Psoas muscle (tissue), 8 donors: ENCODE results near the gene HSFX2. TPM values are rescaled to one million over a fixed set of nuclear protein-coding genes. Genes with fewer than 3 reads are reported as not detected.
"Not testable (repeated sequence)": the region's sequence is repeated elsewhere in the genome, so short reads cannot be mapped to it uniquely, and the experiment has no call there.

Experiments used
- ATAC-seq, 4 donors: fragments of 200-7000 bp; cut with Tn5 transposase; one replicate each; pipeline ENCODE4 v1.9.1; 2020; ENCODE audit warnings: moderate library complexity in 3 of 4, mild to moderate bottlenecking in 2 of 4
- DNase-seq, 2 donors: peaks; one replicate each; pipeline ENCODE4 v3.0.0-alpha.2; 2020
- H3K27ac ChIP-seq: fragments of 200-600 bp; one replicate; pipeline ENCODE4 v1.8.0; 2022
- H3K27me3 ChIP-seq, 3 donors: fragments of 200-600 bp in 1 of 3; one replicate each; pipeline versions ENCODE4 v1.6.1 to v1.8.0; 2013 to 2022; ENCODE audit warnings: low read length in 2 of 3, mild to moderate bottlenecking in 2 of 3, moderate library complexity in 1 of 3; ENCODE audit not compliant: insufficient read depth in 3 of 3
- H3K36me3 ChIP-seq, 2 donors: fragments of 200-600 bp in 1 of 2; one replicate each; pipeline versions ENCODE4 v1.6.1 to v1.8.0; 2013 to 2022; ENCODE audit warnings: low read depth in 1 of 2, mild to moderate bottlenecking in 1 of 2, moderate library complexity in 1 of 2; ENCODE audit not compliant: insufficient read depth in 1 of 2
- H3K4me1 ChIP-seq: fragments of 200-600 bp; one replicate; pipeline ENCODE4 v1.8.0; 2022
- H3K4me3 ChIP-seq: fragments of 200-600 bp; one replicate; pipeline ENCODE4 v1.8.0; 2022; ENCODE audit warnings: mild to moderate bottlenecking
- H3K9me3 ChIP-seq: fragments of 200-600 bp; one replicate; pipeline ENCODE4 v1.8.0; 2022
- WGBS, 3 donors: extraction: QIAGEN DNeasy Blood & Tissue Kit; methylation state at CpG; one replicate each; pipeline versions ENCODE4 v1.1.6 to v1.1.7; 2013; 5-methylcytosine and 5-hydroxymethylcytosine counted together
- intact Hi-C, 2 donors: fragments of 100-400 bp; cut with DNase I; formaldehyde crosslinking; loops; one replicate each; pipeline versions ENCODE4 v1.11.0 to v1.14.2; 2022
- polyA plus RNA-seq, 3 donors: library from polyadenylated mRNA; stranded (reverse); fragments of 200-250 nt; gene quantifications; one replicate each; pipeline ENCODE4 v1.2.3, GENCODE V29; 2013
- total RNA-seq, 4 donors: library from RNA; stranded (reverse); fragmentation: NEBNext Ultra II Directional in 2 of 4; extraction: Animal tissue kit (Norgen Biotek cat#: 25700) in 2 of 4; gene quantifications; one replicate each; pipeline versions ENCODE4 v1.2.1 to v1.2.4, GENCODE V29; 2021 to 2023
- donor health status: healthy with polysubstance abuse.
- donor health status: DM: no; HTN: no; CAD: no; lungs with moderate emphysema.
- donor health status: Bipolar disorder and iron deficiency.
- donor health status: healthy.
- donor health status: DM: yes; HTN: yes; CAD: no.
- donor health status: DM: no; HTN: no; CAD: no.
- donor health status: DM: no; HTN: no; CAD: no.
- donor health status: DM: yes; HTN: yes; CAD: no.

HSFX2 gene
- total and polyA plus RNA-seq, 7 donors = 0.14 to 1.8 (median 0.41) TPM; not detected in 2

DNA sequence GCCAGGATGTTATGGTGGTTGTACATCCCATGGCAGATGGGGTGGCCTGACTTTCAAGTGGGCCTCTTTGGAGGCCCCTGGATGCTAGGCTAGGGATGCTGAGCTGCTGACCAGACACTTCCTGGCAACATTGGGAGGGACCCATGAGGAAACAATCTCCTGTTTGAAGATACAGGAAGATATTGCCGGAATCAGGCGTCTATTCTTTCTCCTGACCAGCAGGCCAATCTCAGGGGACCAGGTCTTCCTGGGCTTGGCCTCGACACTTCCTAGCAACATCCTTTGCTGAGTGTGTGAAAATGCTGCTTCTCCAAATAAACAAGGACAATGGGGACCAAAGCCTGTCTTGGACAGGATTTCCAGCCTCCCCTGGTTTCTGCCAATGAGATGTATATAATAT is 47.3 kb downstream of the HSFX2 start:
- not testable (repeated sequence) for H3K27ac ChIP-seq

DNA sequence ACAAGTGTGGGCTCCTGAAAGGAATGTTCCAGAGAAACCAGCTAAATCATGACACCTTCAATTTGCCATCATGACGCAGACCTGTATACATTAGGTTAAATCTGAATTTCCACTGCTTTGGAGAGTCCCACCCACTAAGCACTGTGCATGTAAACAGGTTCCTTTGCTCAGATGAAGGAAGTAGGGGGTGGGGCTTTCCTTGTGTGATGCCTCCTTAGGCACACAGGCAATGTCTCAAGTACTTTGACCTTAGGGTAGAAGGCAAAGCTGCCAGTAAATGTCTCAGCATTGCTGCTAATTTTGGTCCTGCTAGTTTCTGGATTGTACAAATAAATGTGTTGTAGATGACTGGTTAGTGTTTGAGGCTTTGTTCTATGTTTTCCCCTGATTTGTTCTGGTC is 48.2 kb downstream of the HSFX2 start:
- H3K4me1 ChIP-seq, DNase-seq, ATAC-seq, H3K9me3 ChIP-seq, H3K27ac ChIP-seq, intact Hi-C loops, H3K27me3 ChIP-seq, H3K4me3 ChIP-seq, H3K36me3 ChIP-seq: not testable (repeated sequence)
- 68 to 94% (median 88%) methylated on average over 1 of the region's 1 CpG for WGBS, 3 donors

More for the DNA sequence above, 47.3 kb downstream of the HSFX2 start:
- H3K4me1 ChIP-seq, H3K9me3 ChIP-seq, H3K4me3 ChIP-seq, H3K36me3 ChIP-seq, ATAC-seq, H3K27me3 ChIP-seq, DNase-seq, intact Hi-C loops: not testable (repeated sequence)
- WGBS, 3 donors = 29 to 40% methylated on average over 1 of the region's 3 CpGs; no CpG with 5 or more reads in 1 of the 3 donors

DNA sequence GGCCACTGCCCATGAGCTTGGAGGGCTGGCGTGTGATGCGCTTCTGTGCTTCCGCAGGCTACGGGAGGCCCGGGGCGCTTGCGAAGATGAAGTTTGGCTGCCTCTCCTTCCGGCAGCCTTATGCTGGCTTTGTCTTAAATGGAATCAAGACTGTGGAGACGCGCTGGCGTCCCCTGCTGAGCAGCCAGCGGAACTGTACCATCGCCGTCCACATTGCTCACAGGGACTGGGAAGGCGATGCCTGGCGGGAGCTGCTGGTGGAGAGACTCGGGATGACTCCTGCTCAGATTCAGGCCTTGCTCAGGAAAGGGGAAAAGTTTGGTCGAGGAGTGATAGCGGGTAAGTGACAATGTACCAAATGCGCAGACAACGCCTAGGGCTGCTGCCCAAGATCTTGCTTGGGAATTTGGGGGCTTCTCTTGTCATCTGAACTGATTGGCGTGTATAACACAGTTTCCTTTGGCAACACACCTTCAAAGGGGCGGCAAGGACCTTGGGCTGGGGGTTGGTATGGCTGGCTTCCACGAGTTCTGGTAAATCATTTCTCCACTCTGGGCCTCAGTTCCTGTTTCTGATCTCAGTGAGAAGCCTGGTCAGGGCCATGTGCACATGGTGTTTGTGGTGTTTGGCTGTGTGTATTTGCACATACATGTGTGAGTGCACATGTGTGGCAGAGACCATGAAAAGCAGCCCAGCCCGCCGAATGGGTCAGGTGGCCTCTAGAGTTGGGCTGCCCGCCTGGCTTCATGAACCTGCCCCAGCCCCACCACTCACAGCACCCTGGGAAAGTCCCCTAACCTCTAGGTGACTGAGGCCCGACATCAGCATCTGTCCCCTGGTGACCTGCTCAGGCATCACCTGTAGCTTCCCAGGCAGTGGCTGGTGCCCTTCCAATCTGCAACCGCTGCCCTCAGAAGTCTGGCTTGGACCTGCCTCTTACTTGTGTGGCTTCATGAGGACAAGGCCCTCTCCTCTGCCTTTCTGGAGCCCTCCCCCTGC is 49.3 kb downstream of the HSFX2 start:
- intact Hi-C loops = not testable (repeated sequence)

More for the DNA sequence above, 49.3 kb downstream of the HSFX2 start:
- H3K4me3 ChIP-seq, DNase-seq, H3K27ac ChIP-seq, H3K4me1 ChIP-seq, H3K36me3 ChIP-seq, ATAC-seq, H3K9me3 ChIP-seq, H3K27me3 ChIP-seq: not testable (repeated sequence)
- 63 to 79% (median 77%) methylated on average over 9 to 20 of the region's 29 CpGs for WGBS, 3 donors

Other genes with a start within 250 kb of the HSFX2 start
- 10 to 100 TPM; 29.3 to 37.6 (median 34.1) TPM for gene IDS, start 90.0 kb downstream of the HSFX2 start, total RNA-seq
- 10 to 100 TPM; 11.8 to 31.2 (median 15.3) TPM for gene IDS, start 90.0 kb downstream of the HSFX2 start, polyA plus RNA-seq
- gene EOLA1, start 54.3 kb downstream of the HSFX2 start, total RNA-seq = 10 to 100 TPM; 23.9 to 36.6 (median 24.7) TPM
- 10 to 100 TPM; 24.4 to 34.8 (median 27.4) TPM for gene EOLA1, start 54.3 kb downstream of the HSFX2 start, polyA plus RNA-seq
- under 1 TPM in 1 of 4 donors, not detected in 3; 0.67 TPM for gene HSFX3, start 45.4 kb downstream of the HSFX2 start, total RNA-seq
- not detected for gene HSFX3, start 45.4 kb downstream of the HSFX2 start, polyA plus RNA-seq
- not detected for gene MAGEA9B, start 7.9 kb downstream of the HSFX2 start, total RNA-seq
- gene MAGEA9B, start 7.9 kb downstream of the HSFX2 start, polyA plus RNA-seq = not detected
- 10 to 100 TPM in 2 of 4 donors, 1 to 10 TPM in 2; 7.2 to 13.4 (median 10.4) TPM for gene TMEM185A, start 36.5 kb upstream of the HSFX2 start, total RNA-seq
- 10 to 100 TPM in 1 of 3 donors, 1 to 10 TPM in 2; 6.3 to 17.5 (median 6.7) TPM for gene TMEM185A, start 36.5 kb upstream of the HSFX2 start, polyA plus RNA-seq
- not detected for gene MAGEA11, start 116.7 kb upstream of the HSFX2 start, total RNA-seq
- not detected for gene MAGEA11, start 116.7 kb upstream of the HSFX2 start, polyA plus RNA-seq
- 1 to 10 TPM in 2 of 4 donors, under 1 TPM in 2; 0.64 to 2.2 (median 0.91) TPM for gene HSFX1, start 178.8 kb upstream of the HSFX2 start, total RNA-seq
- under 1 TPM; 0.31 to 0.69 (median 0.39) TPM for gene HSFX1, start 178.8 kb upstream of the HSFX2 start, polyA plus RNA-seq
- not detected for gene MAGEA9, start 186.6 kb upstream of the HSFX2 start, total RNA-seq
- gene MAGEA9, start 186.6 kb upstream of the HSFX2 start, polyA plus RNA-seq = not detected